ENCODE results near the gene ARRB1. TPM values are rescaled to one million over a fixed set of nuclear protein-coding genes. Genes with fewer than 3 reads are reported as not detected.

Gene ARRB1
- total and polyA plus RNA-seq, 10 of the 15 experiments (the other 5 are each of a cell fraction or from before 2014, with no cell fraction given) = 0.39 to 12.9 (median 1.7) TPM

DNA sequence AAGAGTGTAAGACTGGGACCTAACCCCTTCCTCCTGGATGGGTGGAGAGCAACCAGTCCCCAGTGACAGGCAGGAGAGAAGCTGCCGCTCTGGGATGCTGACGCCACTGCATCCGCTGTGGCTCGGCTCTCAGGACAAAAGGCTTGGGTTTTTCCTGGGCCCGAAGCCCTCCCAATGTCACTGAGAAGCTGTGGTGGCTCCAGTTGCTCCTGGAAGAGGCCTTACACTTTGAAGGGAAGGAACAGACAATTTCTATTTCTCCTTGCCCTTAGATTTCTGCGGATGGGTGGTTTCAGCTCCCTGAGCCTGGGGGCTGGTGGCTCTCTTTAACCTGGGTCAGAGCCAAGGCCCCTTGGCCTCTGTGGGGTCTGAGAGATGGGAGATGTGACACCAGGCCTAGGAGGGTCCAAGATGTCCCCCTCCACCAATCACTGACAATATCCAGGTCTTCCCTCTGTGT lies 89.5 kb downstream of the ARRB1 start:
- no peak overlapping the region for H3K9ac ChIP-seq (ENCODE audit: control insufficient read depth, insufficient read depth, low read length)
- ChIA-PET POLR2A (no interaction called here), SMC1A (ENCODE audit: uncharacterized antibody, unreplicated experiment) (no interaction called here), CTCF (interaction anchor here (0.9 kb wide), 1 partner anchor 9 kb away, joined by 4 read pairs; no protein-coding TSS in a partner anchor), RAD21 (ENCODE audit: unreplicated experiment) (no interaction called here)
- TF ChIP-seq, protein P1, sequence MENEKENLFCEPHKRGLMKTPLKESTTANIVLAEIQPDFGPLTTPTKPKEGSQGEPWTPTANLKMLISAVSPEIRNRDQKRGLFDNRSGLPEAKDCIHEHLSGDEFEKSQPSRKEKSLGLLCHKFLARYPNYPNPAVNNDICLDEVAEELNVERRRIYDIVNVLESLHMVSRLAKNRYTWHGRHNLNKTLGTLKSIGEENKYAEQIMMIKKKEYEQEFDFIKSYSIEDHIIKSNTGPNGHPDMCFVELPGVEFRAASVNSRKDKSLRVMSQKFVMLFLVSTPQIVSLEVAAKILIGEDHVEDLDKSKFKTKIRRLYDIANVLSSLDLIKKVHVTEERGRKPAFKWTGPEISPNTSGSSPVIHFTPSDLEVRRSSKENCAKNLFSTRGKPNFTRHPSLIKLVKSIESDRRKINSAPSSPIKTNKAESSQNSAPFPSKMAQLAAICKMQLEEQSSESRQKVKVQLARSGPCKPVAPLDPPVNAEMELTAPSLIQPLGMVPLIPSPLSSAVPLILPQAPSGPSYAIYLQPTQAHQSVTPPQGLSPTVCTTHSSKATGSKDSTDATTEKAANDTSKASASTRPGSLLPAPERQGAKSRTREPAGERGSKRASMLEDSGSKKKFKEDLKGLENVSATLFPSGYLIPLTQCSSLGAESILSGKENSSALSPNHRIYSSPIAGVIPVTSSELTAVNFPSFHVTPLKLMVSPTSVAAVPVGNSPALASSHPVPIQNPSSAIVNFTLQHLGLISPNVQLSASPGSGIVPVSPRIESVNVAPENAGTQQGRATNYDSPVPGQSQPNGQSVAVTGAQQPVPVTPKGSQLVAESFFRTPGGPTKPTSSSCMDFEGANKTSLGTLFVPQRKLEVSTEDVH (IDR thresholded peaks at IDR 0.05; ENCODE audit: low read depth, partially characterized antibody) = no peak
- H3K9me3 ChIP-seq (replicated peaks; ENCODE audit: control insufficient read depth, insufficient read depth, low read length) = no peaks in the 10 kb centered on the region
- no peaks in the 10 kb centered on the region for H3K79me2 ChIP-seq (ENCODE audit: control insufficient read depth, insufficient read depth, low read length)
- no peak overlapping the region for H2AFZ ChIP-seq (ENCODE audit: control insufficient read depth, low read depth, low read length)
- H4K20me1 ChIP-seq (ENCODE audit: control insufficient read depth, insufficient read depth) = 0 out of 2 replicates have a peak, but pooled peaks cover 2% of the 10 kb centered on the region
- FAIRE-seq (no peak), DNase-seq (ENCODE audit: low read depth, low spot score) (no peak), ATAC-seq (no peak)
- no peaks in the 10 kb centered on the region for H3K4me1 ChIP-seq (ENCODE audit: control insufficient read depth, insufficient read depth, low read length)
- no peak overlapping the region for H3K4me3 ChIP-seq
- 76% methylated on average over 6 of the region's 6 CpGs for WGBS (ENCODE audit: insufficient coverage, insufficient replicate concordance, low lambda C conversion rate, missing lambda C conversion rate)
- H3K36me3 ChIP-seq (ENCODE audit: control insufficient read depth in 2 of 2, insufficient read depth in 2 of 2, low read length in 1 of 2) = no peaks in the 10 kb centered on the region
- H3K27me3 ChIP-seq (replicated peaks in 1 of 2; ENCODE audit: control insufficient read depth in 2 of 2, insufficient read depth in 2 of 2, low read length in 1 of 2) = no peaks in the 10 kb centered on the region
- H3K27ac ChIP-seq (ENCODE audit: control insufficient read depth, insufficient read depth) = no peak overlapping the region
- in situ Hi-C loops (cut with MboI) = no loop called here
- H3K4me2 ChIP-seq (ENCODE audit: control insufficient read depth, insufficient read depth) = no peak overlapping the region
- intact Hi-C loops (cut with micrococcal nuclease; ENCODE audit: unreplicated experiment) = no loop called here
- no TSS peak for BruUV-seq (replicated peaks)

DNA sequence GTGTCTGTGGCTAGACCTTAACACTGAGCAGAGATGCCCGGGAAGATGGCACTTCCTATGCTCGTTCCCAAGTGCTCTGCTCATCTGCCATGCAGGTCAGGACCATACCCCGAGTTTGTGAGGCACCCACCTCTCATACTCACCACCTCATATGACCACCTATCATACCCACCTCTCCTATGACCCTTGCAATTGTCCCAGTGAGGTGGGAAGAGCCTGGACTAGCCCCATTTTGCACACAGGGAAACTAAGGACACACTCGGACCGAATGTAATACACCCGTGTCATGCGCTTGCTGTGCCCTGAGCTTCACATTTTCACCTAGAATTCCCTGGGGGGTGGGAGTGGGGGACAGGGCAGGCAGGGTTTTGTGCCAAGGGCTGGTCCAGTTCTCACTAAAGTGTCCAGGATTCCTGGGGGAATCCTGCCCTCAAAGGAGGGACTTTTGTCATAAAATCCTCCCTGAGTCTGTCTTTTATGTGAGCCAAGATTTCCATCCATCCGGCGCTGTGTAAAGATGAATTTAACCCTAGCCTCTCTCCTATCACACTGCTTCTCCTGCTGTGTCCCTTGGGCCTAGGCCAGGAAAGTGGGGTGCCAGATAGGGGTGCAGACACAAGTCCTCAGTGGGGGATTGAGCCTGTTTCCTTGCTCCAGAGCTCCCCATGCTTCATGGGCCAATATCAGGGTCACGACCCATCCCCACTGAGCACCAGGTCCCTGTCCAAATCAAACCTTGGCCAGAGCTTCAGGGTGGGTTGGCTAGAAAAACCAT lies 90.9 kb downstream of the ARRB1 start:
- Histone ChIP-seq H2AFZ (ENCODE audit: control insufficient read depth, low read depth, low read length) (no peak overlapping the region), H3K9ac (ENCODE audit: control insufficient read depth, insufficient read depth, low read length) (no peak overlapping the region), H3K27me3 (replicated peaks in 1 of 2; ENCODE audit: control insufficient read depth in 2 of 2, insufficient read depth in 2 of 2, low read length in 1 of 2) (no peaks in the 10 kb centered on the region), H3K4me2 (ENCODE audit: control insufficient read depth, insufficient read depth) (no peak overlapping the region), H3K4me3 (no peak overlapping the region), H3K79me2 (ENCODE audit: control insufficient read depth, insufficient read depth, low read length) (no peaks in the 10 kb centered on the region), H4K20me1 (ENCODE audit: control insufficient read depth, insufficient read depth) (0 out of 2 replicates have a peak, but pooled peaks cover 2% of the 10 kb centered on the region), H3K9me3 (replicated peaks; ENCODE audit: control insufficient read depth, insufficient read depth, low read length) (no peaks in the 10 kb centered on the region), H3K4me1 (ENCODE audit: control insufficient read depth, insufficient read depth, low read length) (no peaks in the 10 kb centered on the region), H3K36me3 (ENCODE audit: control insufficient read depth in 2 of 2, insufficient read depth in 2 of 2, low read length in 1 of 2) (no peaks in the 10 kb centered on the region), H3K27ac (ENCODE audit: control insufficient read depth, insufficient read depth) (no peak overlapping the region)
- DNase-seq (ENCODE audit: low read depth, low spot score) (no peak), FAIRE-seq (no peak), ATAC-seq (no peak)
- ChIA-PET SMC1A (ENCODE audit: uncharacterized antibody, unreplicated experiment) (no interaction called here), POLR2A (no interaction called here), RAD21 (ENCODE audit: unreplicated experiment) (no interaction called here), CTCF (interaction anchor here (5.0 kb wide), 1 partner anchor 12 kb away, joined by 27 read pairs; no protein-coding TSS in a partner anchor)
- intact Hi-C loops (cut with micrococcal nuclease; ENCODE audit: unreplicated experiment) (no loop called here), in situ Hi-C loops (cut with MboI) (no loop called here)
- TSS peak; percentile 18 for BruUV-seq (replicated peaks)
- 22% methylated on average over 10 of the region's 10 CpGs for WGBS (ENCODE audit: insufficient coverage, insufficient replicate concordance, low lambda C conversion rate, missing lambda C conversion rate)
- no peak for TF ChIP-seq ZBED1 (IDR thresholded peaks at IDR 0.05; ENCODE audit: borderline replicate concordance)
- TF ChIP-seq SMC3 (IDR thresholded peaks at IDR 0.05; ENCODE audit: borderline replicate concordance, low read length) = no peak
- TF ChIP-seq DPF2 (IDR thresholded peaks at IDR 0.05) = no peak
- no peak for TF ChIP-seq TCF7 (IDR thresholded peaks at IDR 0.05; ENCODE audit: borderline replicate concordance)
- TF ChIP-seq, protein P2, sequence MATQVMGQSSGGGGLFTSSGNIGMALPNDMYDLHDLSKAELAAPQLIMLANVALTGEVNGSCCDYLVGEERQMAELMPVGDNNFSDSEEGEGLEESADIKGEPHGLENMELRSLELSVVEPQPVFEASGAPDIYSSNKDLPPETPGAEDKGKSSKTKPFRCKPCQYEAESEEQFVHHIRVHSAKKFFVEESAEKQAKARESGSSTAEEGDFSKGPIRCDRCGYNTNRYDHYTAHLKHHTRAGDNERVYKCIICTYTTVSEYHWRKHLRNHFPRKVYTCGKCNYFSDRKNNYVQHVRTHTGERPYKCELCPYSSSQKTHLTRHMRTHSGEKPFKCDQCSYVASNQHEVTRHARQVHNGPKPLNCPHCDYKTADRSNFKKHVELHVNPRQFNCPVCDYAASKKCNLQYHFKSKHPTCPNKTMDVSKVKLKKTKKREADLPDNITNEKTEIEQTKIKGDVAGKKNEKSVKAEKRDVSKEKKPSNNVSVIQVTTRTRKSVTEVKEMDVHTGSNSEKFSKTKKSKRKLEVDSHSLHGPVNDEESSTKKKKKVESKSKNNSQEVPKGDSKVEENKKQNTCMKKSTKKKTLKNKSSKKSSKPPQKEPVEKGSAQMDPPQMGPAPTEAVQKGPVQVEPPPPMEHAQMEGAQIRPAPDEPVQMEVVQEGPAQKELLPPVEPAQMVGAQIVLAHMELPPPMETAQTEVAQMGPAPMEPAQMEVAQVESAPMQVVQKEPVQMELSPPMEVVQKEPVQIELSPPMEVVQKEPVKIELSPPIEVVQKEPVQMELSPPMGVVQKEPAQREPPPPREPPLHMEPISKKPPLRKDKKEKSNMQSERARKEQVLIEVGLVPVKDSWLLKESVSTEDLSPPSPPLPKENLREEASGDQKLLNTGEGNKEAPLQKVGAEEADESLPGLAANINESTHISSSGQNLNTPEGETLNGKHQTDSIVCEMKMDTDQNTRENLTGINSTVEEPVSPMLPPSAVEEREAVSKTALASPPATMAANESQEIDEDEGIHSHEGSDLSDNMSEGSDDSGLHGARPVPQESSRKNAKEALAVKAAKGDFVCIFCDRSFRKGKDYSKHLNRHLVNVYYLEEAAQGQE (IDR thresholded peaks at IDR 0.05; ENCODE audit: low read depth, low read length) = no peak
- TF ChIP-seq SIX5 (IDR thresholded peaks at IDR 0.05; ENCODE audit: low read depth, low read length, severe bottlenecking) = no peak

Measured in GM12878 (cell line).